NCI-H345 treated with DMSO at 0.1 percent for 48 hours (cell line): ENCODE data around the gene DIP2C.
"Not testable (repeated sequence)": the region's sequence is repeated elsewhere in the genome, so short reads cannot be mapped to it uniquely, and the experiment has no call there.

ENCODE experiments used
- DNase-seq: peaks from one replicate; lab custom pipeline; 2025; ENCODE audit not compliant: unreplicated experiment; lab: John Stamatoyannopoulos, UW

DIP2C gene

DNA sequence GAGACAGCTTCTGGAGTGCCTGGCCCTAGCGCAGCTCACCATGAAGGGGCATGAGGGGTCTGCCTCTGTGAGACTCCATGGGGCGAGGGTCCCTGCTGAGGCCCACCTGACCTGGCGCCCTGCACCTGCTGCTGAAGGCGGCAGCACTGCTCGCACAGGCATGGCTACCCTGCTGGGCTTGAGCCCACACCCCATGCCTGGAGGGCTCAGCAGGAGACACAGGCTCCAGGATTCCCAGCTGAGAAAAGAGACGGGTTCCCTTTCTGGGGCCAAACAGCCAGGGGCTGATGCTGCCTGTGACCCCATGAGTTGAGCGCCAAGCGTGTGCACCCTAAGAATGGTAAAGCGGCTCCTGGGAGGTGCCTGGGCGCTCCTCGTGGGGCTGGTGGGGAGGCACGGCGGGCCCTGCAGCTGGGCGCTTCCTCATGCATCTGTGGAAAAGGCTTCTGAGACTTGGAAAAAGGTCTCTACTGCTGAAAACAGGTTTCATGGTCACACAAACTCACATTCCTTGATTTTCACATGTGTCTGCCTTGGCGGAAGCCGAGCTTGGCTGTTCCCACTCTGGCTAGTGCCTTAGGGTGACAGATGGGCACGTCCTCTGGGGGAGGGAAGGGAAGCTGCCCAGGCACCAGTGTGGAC, 320.8 kb downstream of the DIP2C start:
- DNase-seq: peak; percentile 66

DNA sequence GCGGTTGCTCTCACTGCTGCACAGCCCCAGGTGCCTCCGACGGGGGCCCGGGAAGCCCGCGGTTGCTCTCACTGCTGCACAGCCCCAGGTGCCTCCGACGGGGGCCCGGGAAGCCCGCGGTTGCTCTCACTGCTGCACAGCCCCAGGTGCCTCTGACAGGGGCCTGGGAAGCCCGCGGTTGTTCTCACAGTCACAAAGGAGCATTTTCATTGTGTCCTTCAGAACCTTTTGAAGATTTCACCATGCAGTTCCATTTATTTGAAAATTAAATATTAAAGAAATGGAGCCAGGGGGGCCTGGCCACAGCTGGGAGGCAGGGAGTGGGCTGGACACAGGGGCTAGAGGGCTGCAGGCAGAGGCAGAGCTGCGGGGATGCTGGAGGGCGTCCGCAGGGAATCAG, 321.4 kb downstream of the DIP2C start:
- not testable (repeated sequence) for DNase-seq

DNA sequence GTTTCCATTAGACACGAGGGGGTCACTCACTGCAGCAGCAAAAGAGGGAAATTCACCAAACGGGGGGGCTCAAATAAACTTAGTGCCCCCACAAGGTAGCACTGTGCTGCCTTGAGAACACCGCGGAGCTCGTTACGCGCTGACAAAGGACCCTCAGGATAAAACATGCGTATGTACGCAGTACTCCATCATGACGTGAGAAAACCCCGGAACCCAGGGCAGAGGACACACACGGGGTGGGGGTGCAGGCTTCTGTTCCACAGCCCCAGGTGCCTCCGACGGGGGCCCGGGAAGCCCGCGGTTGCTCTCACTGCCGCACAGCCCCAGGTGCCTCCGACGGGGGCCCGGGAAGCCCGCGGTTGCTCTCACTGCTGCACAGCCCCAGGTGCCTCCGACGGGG, 321.8 kb downstream of the DIP2C start:
- DNase-seq: no peak

DNA sequence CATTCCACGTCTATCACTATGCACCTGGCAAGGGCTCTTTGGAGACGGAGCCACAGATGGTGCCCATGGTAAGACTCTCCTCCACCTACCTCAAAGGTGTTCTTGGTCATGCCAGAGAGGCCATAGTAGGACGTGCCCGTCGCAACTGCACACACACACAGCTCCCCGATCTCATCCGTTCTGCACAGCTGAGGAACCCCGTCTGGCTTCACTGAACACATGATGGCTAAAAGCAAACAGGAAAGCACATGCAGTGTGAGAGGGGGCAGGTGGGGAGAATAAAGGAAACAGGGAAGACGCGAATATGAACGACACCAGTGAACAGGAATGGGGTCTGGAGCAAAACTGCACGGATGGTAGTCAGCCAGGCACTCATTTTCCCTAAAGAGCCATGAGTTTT, 323.3 kb downstream of the DIP2C start:
- no peak for DNase-seq

DNA sequence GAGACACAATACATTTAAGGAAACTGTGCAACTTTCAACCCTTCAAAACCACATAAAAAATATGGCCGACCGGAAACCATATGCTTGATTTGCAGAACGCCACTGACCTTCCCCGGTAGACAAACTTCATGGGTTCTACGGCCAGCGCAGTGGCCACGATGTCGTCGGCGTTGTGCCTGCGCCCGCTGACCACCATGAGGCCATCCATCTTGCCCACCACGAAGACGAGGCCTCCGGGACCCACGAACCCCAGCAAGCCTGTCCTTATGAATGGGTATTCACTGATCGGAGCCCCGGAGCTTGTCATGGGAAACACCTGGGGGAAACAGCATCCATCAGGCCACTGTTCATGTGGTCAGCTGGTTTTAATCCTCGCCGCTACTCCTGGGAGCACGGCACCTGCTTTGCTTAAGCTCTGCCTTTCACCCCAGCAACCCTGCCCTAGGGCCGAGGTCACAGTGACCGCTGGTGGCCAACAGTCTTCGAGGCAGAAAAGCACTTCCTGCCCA, 325.1 kb downstream of the DIP2C start:
- DNase-seq: no peak

DNA sequence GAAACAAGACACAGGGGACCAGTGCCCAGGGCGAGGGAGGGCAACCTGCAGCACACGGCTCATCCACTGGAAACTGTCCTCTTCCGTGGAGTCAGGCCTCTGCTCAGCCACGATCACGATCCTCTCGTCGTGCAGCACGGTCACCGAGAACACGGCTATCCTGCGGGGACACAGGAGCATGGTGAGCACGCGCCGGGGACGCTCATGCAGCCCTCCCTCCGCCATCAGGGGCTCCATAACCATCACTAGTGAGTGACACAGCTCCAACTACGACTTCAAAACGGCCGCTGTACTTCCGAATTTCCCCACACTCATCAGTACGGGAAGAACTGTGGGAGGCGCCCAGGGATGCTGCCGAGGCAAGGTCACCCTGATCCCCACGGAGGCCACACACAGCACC, 326.3 kb downstream of the DIP2C start:
- no peak for DNase-seq

DNA sequence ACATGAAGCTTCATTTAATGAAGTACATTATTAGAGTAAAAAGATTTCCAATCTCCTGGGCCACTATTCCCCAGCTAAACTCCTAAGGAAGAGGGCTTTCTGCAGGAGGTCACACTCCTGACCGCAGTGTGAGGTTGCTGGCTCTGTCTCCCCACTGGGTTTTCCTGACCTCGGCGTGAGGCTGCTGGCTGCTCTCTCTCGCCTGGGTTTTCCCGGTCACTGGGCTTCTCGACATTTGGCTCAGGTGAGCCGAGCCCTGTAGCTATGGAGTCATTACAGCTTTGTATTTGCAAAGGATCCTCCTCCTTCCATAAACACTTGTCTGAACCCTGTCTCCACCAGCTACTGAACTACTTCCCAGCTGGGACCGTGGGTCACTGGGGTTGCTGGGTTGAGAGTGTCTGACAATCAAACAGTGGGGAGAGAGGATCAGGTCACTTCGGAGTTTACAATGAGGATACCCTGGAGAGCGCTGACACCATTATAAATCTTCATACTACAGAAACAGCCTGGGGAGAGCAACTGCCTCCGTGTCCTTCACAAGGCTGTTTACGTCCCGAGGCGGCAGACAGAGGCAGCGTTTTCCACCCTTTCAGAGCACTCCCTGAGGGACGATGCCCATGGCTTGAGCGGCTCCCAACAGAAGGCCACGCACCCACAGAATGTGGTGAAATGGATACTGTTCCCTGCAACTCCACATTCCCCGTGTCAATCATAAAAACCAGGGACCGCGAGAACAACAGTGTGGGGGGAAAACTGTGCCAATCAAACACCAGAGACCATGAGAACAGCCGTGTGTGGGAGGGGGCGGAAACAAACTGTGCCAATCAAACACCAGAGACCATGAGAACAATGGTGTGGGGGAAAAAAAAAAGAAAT, 328.0 kb downstream of the DIP2C start:
- DNase-seq: no peak

DNA sequence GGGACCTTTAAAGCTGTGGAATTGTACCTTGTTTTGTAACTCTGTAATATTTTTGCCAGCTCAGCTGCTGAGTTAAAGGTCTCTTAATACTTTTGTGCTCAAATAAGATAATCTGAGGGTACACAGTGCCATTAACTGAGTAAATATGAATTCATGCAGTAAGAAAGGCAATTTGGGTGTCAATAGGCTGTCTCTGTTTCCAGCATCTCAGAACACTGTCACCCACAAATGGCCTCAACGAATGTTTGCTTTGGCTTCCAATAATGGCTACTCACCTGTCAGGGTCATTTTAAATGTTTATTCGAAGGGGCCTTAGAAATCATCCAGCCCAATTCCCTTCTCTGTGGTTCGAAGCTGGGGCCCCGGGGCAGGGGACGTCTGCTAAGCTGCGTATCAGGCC, 328.8 kb downstream of the DIP2C start:
- DNase-seq: no peak

DNA sequence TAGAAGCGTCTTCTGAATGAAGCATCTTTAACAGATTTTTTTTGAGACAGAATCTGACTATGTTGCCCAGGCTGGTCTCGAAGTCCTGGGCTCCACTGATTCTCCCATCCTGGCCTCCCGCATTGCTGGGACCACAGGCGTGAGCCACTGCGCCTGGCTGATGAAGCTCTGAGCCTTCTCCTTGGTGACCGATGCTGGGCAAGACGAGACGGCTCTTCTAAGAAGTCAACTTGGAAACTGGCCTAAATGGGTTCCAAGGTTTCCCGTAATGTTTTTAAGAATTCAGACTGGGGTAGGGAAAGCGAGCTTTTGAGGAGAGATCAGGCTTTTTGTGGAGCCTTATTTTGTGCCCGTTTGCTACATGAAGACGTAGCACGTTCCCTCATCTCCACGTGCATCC, 329.7 kb downstream of the DIP2C start:
- no peak for DNase-seq

DNA sequence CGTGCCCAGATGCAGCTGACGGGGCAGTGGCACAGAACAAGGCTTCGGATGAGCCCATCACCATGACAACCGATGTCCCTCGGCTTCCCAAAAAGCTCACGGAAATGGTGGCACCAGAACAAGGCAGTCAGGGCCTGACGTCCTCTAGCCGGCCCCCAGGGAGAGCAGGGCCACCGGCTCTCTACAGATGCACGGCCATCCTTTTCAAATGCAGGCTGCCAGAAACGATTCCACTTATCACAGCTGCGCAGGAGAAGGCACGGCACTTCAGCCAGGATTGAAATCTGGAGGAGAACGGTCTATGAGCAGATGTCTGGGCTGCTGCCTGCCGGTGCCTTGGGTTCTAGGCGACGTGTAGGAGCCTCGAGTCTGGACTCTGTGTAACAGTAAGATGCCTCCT, 330.4 kb downstream of the DIP2C start:
- no peak for DNase-seq

DNA sequence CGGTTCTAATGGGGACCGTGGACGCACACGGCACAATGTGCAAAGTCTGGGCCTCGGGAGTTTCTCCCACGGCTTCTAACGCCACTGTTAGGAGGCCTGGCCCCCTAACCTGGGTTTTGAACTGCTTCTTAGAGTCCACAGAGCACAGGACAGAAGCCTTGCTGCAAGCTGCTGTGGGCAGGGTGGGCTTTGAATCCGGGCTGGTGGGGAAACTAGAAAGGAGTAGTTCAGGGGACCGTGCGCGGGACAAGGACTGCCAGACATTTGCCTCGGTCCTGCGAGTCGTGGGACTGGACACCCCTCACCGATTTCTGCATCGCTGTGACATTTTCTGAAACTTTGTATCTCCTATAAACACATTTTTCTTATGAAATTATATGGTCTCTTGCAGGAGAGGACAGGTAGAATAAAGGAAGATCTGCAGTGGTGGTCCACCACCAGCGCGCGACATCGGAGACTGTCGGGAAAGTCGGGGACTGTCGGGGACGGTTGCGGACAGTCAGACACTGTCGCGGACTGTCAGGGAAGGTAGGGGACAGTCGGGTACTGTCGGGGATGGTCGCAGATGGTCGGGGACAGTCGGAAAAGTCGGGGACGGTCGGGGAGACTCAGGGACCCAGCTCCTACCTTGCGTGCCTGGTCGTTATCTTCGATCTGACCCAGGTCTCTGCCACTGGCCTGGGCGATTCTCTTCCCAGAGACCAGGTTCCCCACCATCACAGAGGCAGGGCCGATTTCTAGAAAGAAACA, 332.1 kb downstream of the DIP2C start:
- no peak for DNase-seq

DNA sequence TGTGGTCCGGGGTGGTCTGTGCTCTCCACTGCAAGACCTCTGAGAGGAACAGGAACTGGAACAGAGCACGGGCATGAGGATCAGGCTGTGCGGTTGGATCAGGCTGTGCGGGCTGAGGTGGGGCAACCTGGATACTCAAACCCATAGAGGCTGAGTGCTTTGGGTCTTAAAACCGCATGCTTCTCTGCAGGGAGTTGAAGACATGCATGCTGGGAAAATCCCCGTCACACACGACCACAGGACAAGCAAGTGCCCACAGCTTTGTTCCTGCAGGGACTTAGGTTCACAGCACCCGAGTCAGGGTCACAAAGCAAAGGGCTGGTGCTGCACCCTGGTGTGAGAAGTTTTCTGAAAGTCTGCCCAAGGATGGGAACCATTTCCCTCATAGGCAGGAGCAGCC, 333.0 kb downstream of the DIP2C start:
- no peak for DNase-seq

DNA sequence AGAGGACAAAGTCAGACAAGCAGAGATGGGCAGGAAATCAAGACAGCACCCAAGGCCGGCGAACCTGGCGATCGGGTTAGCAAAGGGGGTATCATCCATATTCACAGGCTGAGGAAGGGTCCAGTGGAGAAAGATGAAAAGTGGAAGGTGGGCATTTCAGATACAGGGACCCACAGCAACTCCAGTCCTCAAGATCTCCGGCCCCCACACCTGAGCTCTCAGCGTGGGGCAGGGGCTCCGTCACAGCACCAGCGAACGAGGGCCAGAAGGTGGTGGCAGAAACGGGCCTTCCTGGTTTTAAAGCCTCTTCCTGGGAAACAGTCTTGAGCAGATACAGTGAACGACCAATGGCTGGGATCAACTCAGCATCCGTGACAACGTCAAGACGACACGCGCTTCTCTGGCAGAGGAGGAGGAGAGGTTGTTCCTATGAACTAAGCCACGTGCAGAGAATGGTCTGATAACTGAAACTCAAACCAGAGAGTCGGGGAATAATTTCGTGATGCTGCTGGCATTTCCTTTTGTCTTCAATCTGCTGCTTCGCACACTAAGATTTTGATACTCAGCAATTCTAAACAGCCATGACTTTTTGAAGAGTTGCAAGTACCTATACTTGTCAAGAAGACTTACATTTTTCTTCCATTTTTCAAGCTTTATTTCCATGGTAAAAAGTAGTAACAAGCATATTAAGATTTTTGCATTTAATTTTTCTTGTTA, 334.4 kb downstream of the DIP2C start:
- no peak for DNase-seq

DNA sequence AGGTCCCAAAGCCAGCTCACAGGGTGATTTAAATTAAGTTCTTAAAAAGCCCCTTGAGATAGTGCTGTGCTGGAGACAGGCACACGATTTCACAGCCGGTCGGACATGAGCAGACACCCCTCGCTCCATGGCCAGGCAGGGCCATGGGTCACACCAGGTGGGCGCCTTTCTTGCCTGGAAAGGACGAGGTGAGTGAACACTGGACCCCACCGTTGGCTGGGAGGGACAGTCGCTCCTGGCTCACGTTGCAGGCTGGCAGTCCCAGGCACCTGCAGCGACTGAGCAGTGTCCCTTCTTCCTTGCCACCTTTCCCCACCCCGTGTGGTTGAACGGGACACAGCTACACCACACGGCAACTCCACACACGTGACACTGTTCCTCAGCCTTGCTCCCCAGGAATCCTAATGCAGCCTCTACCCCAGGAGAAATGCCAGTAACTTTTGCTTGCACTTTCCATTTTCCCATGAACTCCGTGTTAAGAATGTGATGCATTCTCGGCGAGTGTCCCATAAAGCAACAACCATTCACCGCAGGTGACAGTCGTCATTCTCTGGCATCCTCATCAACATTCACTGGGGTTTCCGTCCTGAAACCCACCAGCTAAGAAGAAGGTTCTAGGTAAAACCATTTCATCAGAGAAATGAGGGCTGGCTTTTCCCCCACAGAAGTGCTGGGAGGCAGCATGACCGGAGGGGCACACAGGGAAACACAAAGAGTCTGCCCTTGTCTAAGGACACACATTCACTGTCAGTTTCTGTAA, 336.8 kb downstream of the DIP2C start:
- no peak for DNase-seq

DNA sequence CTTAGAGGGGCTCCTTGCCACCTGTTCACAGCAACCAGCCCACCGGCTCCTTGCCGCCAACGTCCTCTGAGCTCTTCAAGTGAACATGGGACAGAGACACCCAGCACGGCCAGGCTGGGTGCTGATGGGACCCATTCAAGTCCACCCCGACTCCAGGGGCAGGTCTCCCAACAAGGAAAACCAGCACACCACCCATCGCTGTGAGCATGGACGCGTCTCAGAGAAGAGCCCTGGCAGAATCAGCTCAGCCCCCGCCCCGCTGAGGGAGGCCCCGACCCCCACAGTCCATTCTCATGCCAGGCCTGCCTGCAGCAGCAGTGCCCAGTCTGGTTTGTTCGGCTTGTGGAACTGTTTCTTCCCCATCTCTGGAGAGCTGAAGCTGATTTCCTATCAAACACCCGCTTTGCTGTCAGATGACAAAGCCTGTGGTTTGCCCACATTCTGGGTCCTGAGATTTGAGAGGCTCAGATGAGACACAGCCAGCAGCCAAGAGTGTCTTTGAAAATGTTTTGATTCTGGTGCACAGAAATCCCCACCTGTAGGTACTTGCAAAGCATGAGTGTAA, 337.6 kb downstream of the DIP2C start:
- no peak for DNase-seq

DNA sequence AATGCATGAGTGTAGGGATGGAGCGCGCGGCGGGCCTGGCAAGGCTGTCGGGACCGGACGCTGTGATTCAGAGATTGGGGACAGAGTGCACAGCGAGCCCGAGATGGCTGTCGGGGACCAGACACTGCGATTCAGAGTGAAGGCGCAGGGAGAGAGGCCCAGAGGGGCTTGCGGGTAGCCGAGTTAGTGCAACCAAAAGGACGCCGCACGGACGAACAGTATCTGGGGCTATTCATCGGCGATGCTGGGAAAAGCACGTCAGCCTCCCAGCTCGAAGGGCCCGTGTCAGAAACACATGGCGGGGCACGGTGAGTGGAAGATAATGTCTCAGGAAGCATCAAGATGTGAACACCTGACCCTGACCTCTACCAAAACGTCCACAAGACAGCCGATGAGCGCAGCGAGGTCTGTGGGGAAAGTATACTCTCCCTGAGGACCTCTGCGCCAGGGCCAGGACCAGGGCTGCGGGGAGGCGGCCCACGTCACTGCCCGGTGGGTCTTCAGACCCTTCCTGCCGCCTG, 338.4 kb downstream of the DIP2C start:
- no peak for DNase-seq

DNA sequence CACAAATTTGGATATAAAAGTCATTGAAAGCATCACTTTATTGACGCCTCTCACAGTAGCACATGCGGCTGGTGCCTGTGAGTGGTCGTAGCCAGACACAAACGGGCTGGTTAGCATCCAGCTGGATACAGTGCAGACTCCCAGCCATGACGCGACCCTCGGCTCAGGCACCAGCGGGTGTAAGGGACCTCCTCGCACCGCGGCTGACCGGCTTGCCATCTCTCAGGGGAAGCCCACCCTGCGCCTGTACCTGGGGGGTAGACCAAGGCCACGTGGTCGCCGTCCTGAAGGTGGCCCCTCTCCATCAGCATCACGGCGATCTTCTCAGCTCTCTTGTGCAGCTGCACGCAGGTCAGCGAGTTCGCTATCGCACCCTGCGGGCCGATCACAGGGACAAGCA, 340.4 kb downstream of the DIP2C start:
- DNase-seq: no peak

DNA sequence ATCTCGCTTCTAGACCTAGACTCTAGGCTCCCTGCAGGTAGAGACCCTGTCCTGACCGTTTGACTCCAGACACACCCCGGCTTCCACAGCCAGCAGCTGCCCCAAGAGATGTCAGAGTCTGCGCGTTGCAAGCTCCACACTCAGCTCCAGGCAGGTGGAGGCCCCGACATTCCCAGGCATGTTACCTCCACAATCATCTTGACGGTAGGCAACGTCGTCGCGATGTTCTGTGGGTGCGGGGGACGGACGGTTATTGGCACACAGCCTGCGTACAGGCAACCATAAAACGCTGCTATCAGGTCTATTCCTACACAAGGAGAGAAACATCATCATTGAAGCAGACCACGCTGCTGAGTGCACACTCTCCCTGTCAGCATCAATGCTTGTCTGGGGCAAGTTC, 341.0 kb downstream of the DIP2C start:
- DNase-seq: no peak

DNA sequence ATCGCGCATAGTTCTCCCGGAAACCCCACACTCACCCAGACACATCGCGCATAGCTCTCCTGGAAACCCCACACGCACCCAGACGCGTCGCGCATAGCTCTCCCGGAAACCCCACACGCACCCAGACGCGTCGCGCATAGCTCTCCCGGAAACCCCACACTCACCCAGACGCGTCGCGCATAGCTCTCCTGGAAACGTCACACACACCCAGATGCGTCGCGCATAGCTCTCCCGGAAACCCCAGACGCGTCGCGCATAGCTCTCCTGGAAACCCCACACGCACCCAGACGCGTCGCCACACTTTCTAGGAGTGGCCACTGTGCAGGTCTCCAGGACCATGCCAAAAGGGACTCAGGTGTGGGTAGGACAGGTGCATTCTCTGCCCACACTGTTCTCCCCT, 341.7 kb downstream of the DIP2C start:
- DNase-seq: not testable (repeated sequence)

DNA sequence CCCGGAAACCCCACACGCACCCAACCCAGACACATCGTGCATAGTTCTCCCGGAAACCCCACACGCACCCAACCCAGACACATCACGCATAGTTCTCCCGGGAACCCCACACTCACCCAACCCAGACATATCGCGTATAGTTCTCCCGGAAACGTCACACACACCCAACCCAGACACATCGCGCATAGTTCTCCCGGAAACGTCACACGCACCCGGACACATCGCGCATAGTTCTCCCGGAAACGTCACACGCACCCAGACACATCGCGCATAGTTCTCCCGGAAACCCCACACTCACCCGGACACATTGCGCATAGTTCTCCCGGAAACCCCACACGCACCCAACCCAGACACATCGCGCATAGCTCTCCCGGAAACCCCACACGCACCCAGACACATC, 342.3 kb downstream of the DIP2C start:
- DNase-seq: not testable (repeated sequence)
